LoVo (cell line): ENCODE data around the gene EPHB2.

Experiments
- DNase-seq: peaks from one replicate; pipeline ENCODE4 v3.0.0-alpha.2; 2016; ENCODE audit warnings: low spot score

EPHB2 gene

DNA sequence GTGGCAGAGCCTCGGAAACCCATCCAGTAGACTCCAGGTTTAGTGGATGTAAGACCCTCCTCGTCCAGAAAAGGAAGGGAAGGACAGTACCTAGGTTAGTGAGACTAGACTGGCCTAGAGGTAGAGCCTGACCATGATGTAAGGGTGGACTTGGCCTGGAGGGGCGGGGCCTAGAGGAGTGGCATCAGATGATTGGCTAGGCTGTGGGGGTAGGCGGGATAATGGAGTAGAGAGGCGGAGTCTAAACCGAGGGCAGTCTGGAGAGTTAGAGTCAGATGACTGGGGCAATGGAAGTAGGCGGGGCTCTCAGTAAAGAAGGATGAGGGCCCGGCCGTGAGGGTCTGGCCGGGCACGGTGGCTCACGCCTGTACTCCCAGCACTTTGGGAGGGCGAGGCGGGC, 70.1 kb downstream of the EPHB2 start:
- DNase-seq, result no peak

DNA sequence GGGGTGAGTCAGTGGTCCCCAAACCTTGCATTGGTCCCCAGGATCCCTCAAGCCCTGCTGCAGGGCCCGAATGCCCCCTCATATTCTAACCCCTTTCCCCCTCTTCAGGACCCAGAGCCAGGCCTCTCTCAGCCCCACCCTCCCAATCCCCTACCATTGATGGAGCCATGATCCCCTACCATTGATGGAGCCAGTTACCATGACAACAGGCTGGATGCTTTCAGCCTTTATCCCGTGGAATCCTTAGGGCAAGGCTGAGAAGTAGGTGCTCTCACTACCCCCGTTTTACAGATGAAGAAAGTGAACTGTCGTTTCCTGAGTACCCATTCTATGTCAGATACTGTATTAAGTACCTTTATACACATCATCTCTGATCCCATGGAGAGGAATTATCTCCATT, 70.8 kb downstream of the EPHB2 start:
- DNase-seq, result no peak

DNA sequence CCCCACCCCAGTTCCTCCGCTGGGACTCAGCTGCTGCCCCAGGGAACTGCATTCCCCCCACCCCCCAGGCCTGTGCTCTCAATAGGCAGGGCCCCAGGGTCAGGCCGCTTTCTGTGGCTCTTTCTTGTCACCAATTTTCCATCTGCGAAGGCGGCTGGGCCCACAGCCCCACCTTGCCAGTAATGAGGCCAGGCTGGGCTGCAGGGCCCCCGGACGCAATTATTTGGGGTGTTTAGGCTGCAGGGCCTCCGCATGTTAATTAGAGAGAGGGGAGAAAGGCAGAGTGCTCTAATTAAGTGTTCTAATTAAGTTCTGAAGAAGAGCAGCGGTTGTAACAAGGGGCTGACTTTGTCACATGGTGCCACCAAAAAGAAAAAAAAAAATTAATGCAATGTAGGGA, 71.8 kb downstream of the EPHB2 start:
- DNase-seq, result no peak

DNA sequence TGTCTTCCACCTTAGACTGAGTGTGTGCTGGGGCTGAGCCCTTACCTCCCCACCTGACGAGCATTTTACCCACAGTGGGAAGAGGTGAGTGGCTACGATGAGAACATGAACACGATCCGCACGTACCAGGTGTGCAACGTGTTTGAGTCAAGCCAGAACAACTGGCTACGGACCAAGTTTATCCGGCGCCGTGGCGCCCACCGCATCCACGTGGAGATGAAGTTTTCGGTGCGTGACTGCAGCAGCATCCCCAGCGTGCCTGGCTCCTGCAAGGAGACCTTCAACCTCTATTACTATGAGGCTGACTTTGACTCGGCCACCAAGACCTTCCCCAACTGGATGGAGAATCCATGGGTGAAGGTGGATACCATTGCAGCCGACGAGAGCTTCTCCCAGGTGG, 73.7 kb downstream of the EPHB2 start:
- DNase-seq, result no peak

DNA sequence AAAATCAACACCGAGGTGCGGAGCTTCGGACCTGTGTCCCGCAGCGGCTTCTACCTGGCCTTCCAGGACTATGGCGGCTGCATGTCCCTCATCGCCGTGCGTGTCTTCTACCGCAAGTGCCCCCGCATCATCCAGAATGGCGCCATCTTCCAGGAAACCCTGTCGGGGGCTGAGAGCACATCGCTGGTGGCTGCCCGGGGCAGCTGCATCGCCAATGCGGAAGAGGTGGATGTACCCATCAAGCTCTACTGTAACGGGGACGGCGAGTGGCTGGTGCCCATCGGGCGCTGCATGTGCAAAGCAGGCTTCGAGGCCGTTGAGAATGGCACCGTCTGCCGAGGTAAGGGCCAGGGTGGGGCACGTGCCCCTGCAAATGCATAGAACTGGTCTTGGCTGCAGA, 74.1 kb downstream of the EPHB2 start:
- DNase-seq, result no peak

DNA sequence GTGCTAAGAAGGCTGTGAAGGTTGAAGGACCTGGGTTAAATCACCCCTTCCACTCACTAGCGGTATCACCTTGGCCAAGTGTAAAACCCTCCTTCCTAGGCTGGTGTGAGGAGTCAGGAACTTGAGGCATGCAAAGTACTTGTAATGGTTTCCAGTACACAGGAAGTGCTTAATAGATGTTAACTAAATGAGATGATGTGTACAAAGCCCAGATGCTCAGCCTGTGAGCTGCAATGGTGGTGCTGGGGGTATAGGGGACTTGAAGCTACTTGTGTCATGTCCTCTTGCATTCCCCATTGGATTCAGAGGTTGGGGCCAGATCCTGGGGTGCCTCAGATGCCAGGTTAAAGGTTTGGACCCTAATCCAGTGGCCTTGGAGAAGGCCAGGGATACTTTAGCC, 75.5 kb downstream of the EPHB2 start:
- no peak for DNase-seq

DNA sequence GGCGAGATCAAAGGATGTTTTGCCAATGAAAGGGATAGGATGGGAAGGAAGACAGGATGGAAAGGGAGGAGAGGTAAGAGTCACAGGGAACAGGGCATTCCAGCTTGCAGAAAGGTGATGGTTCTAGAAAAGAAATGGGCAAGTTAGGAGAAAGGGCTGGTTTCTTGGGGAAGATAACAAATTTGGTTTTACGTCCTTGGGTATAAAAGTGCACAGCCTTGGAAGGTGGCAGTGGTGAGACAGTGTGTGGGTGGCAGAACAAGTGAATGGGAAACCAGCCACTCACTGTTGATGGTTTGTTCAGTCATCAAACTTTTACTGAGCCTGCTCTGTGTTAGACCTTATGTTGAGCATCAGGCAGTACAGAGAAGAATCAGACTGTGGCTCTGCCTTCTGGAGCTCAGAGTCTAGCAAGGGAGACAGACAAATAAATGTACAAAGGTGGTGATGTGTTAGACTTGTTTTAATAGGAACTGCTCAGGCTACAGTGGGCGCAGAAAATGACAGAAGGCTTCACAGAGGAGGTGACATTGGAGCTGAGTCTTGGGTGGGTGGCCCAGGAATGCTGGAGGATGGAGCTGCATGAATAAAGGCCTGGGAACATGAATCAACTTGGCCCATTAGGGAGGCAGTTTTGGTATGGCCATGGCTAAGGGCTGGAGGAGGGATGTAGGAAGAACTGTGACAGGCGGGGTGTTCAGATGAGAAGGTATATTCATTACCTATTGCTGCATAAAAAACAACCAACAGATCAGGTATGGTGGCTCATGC, 76.3 kb downstream of the EPHB2 start:
- DNase-seq, result no peak

DNA sequence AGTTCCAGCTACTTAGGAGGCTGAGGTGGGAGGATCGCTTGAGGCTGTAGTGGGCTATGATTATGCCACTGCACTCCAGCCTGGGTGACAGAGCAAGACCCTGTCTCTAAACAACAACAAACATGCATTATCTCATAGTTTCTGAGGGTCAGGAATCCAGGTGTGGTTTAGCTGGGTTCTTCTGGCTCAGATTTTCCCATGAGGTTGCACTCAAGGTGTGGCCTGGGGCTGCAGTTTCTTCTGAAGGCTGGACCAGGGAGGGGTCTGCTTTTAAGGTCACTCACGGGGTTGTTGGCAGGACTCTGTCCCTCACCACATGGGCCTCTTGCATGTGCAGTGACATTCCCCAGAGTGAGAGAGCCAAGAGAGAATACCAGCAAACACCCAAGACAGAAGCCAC, 77.0 kb downstream of the EPHB2 start:
- DNase-seq, result no peak

DNA sequence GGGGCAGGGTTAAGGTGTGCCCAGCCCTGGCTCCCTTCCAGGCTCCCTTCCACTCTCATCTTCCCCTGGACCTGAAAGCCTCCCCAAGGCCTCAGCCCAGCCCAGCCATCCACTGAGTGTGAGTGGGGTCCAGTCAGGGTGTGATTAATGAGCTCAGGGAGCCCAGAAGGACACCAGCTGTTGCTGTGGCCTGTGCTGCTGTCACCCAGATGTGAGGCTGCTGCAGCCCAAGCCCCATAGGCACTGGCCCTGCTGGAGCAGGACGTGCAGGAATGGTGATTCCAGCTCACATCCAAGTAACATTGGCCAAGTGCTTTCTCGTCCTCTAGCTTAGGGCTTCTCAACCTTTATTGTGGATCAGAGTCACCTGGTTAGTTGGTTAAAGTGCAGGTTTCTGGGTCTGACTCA, 77.6 kb downstream of the EPHB2 start:
- no peak for DNase-seq

DNA sequence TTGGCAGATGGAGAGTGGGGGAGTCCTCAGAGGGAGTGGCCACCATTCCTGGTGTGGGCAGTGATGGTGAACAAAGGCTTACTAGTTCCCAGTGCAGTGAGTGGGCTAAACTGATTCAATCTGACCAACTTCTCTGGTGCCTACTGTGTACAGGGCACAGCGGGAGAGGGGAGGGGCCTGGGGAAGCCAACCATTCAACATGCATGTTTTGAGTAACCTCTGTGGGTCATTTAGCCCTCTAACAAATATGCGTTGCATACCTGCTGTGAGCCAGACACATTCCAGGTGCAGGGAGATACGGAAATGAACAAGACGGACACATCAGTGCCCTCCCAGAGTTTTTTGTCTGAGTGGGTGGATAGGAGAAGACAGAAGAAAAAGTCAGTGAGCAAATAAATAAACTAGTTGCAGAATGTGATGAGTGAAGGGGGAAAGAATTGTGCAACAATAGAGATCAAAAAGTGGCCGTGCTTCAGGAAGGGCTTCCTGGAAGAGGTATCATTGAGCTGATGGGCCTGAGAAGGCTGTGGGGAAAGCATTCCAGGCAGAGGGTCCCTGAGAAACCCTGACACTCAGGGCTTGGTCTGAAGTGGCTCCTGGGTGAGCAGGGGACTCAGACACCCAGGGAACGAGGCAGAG, 78.8 kb downstream of the EPHB2 start:
- DNase-seq, result no peak

DNA sequence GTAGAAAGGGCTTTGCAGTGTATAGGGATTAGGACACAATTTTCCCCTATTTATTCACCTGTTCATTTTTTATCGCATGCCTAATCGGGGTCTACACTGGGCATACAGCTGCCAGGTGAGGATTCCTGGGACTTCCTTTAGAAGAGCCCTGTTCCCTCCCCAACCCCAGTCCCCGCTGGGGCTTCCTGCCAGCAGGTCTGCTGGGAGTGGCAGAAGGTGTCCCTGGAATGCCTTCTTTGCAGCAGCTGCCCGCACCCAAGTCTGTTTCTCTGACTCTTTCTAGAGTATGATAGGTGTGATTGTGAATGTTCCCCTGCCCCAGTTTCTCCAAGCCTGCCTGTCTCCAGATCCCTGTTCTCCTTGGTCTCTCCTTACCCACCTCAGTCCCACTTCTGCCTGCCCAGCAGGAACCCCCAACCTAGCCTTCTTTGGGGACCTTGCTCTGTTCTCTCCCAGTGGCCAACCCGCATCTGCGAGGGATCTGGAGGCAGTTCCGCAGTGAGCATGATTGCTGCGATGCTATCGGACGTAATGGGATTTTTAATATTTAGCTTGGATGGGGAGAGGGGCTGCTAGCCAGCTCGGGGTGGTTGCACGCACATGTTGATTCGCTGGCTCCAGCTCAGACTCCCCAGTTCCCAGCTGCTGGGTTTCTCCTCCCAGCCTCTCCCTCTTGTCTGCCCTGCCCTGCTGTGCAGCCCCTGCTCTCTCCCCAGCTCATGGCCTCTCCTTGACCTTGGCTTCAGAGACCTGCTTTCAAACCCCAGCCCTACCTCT, 79.8 kb downstream of the EPHB2 start:
- DNase-seq, result no peak

DNA sequence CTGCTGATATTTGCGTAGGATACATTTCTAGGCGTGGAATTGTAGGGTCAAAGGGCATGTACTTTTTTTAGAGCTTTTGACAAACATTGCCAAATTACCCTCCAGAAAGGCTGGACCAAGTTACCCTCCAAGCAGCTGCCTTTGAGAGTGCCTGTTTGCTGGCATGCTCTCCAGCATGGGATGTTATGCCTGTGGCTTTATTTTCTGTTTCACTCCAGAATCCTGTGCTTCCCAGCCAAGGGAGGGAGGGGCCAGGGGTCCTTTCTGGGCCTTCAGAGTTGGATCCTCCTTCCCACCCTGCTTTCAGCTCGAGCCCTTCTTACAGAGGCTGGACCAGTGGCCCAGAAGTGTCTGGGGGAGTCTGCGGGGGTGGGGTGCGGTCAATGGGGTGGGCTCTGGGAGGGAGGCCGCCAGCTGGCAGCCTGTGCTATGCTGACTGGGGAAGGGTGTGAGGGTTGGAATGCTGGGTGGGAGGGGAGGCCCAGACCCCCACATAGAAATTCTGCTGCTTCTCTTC, 81.2 kb downstream of the EPHB2 start:
- no peak for DNase-seq

DNA sequence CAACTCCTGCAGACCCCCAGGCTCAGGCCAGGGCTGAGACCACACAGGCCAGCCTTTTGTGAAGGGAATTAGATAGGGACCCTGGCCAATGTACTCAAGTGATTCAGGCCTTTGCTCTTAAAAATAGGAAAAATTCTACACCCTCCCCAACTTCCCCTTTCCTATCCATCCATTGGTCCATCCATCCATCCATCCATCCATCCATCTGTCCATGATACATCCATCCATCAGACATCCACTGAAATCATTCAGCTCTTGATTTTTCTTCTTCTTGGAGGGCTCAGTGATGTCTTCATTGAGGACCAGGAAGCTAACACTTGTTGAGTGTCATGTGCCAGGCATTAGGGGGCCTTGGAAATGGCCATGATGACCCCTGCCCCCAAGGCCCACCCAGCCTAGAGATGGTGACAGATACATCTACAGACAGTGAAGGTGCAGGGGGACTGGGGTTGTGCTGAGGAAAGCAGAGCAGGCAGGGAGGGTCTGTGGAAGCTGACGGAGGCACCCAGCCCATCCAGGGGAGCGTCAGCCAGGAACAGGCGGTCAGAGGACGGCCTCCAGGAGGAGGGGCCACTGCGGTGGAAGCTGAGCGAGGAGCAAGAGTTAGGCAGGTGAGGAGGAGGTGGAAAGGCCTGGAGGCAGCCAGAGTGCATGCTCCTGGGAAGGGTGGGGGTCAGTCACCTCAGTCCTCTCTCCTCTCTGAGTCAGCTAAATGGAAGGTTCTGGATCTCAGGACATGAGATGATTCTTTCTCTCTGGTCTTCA, 81.9 kb downstream of the EPHB2 start:
- no peak for DNase-seq

DNA sequence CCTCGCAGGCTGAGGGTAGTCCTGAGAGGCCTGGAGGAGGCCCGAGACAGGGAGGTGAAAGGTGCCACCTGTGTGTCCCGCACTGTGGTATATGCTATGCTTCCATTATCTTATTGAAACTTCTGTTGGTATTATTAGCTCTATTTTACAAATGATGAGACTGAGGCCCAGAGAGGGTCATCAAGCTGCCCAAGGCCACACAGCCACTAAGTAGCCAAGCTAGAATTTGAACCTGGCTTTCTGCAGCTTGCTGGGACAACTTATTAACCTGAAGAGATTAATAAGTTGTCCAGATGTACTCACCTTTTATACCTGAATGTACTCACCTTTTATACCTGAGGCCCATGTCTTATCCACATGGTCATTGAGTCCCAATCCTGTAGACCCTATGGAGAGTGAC, 83.0 kb downstream of the EPHB2 start:
- DNase-seq, result no peak

DNA sequence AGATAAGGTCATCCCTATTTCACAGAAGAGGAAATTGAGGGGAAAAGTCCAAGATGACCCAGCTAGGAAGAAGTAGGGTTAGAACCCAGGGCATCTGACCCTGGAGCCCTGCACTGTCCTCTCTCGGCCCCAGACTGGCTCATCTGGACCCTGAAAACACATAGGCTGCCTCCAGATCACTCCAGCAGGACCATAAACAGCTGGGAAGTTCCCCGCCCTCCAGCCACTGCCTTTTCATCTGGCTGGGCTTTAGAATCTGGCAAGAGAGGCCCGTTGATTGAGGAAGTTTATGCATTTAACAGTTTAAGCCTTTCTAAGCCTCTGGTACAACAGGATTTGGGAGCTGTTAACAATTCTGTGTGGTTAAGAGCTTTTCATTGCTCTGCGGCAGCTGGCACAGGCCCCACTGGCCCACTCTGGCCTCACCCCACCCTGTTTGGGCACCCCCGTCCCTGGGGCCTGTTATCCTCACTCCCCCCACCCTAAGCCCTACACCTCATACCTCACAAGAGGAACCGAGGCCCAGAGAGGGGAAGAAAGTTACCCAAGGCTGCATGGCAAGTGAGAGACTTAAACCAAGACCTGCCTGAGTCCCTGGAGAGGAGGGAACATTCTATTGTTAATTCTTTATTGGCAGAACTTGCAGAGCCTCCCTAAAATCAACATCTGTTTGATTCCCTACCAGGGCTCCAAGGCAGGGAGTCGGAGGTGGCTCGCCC, 84.2 kb downstream of the EPHB2 start:
- no peak for DNase-seq

DNA sequence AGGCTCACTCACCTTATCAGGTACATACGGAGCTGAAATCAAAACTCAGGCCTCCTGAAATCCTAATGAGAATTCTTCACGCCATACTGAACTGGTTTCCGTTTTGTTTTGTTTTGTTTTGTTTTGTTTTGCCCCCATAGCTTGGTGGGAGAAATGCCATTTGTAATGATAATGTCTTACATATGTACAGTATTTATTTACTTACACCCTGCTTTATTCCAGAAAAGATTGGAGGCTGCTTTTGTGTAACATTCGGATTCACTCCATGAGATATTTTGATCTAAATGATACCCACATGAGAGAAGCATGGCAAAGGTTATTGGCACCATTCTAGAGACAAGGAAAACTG, 84.7 kb downstream of the EPHB2 start:
- no peak for DNase-seq

DNA sequence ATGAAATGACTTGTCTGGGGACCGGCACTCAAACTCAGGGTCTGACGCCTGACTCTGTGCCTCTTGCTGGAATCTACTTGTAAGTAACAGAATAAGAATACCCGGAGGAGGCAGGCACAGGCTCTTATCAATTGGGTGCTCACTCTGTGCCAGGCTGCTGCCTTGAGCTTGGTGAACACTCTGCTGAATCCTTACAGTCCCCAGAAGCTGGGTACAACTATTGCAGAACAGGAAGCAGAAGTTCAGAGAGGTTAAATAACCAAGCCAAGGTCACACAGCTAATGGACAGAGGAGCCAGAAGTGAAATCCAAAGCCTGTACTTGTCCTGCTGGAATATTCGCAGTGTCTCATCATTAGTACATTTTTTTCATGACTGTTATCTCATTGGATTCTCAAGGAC, 86.0 kb downstream of the EPHB2 start:
- DNase-seq, result no peak

DNA sequence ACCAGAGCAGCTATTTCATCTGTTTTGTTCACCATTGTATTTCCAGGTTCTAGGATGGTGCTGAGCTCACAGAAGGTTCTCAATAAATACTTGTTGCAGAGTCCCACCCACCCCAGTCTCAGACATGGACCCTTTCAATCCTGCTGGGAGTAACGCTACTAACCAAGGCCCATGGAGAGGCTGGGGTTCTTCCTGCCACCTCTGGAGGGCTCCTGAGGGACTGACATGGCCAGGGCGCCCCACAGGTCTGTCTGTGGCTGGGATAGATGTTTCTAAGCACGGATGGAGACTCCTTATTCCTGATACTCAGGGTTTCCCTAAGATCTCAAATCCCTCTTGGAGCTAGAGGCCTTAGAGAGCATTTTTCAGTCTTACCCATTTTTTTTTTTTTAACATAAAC, 87.4 kb downstream of the EPHB2 start:
- DNase-seq, result no peak

DNA sequence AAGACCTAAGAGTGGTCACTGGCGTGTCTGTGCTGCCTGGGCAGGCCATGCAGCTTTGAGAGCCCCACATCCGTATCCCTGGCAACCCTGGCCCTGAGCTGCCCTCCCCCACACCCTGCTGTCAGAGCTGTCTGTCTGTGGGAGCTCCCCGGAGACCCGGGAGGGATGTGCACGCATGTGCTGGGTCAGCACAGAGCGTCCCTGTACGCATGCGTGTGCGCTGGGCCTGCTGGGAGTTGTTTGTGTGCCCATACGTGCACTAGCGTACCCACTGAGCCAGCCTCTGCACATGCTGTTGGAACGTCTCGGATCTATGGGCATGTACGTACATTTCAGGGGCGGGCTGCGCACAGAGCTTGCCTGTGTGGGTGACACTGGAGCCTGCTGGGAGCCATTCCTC, 89.3 kb downstream of the EPHB2 start:
- DNase-seq, result no peak

DNA sequence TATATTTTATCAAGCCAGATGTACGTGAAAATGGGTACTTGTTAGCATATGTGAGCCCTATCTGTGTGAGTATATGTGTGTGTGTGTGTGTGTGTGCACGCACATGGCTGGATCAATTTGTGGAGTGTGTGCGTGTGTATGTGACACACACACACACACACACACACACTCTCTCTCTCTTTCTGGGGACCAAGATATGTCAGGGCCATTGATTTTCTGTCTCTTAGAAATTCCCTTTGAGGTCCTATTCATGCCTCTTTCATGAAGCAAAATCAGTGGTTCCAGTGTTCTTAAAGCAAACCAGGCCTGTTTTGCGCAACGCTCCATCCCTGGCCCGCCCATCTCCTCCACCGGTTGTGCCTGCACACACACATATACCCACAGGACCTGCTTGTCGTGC, 90.0 kb downstream of the EPHB2 start:
- no peak for DNase-seq

DNA sequence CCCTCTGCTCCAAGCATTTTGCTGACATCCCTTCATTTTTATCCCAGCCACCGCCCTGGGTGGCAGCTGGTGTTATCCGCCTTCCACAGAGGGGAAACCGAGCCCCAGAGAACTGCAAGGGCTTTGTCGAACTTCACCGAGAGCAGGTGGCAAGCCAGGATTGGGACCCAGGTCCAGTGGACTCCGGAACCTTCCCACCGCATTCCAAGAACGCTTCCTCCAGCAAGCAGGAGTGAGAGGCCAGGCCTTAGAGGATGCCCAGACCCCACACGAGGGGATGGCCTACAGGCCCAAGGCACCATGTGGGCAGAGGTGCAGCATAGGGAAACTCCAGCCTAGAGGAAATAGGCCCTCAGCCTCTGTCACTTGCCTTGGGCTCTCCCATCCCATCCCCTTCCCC, 90.7 kb downstream of the EPHB2 start:
- no peak for DNase-seq

DNA sequence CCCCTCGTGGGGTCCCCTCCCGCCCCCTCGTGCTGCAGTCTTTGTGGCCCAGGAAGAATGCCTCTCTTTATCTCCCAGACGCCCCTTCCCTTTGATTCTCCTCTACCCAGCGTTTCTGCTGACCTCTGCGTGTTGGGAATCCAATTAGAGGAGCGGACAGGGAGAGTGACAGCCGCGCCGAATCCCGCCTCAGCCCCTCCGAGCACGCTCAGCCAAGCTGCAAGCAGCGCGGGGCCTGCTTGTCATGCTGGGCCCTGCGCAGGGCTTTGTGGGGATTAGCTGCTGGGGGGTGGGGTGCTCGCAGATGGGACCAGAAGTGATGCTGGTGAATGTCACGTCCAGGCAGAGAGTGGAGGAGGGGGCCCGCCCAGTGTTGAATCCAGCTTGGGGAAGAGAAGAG, 91.1 kb downstream of the EPHB2 start:
- no peak for DNase-seq
